ACC112 (cell line): ENCODE results near the gene BBLN.
"Not testable (repeated sequence)": the region's sequence is repeated elsewhere in the genome, so short reads cannot be mapped to it uniquely, and the experiment has no call there.

Source experiments
- H2AFZ ChIP-seq: fragments of 200-600 bp; sonication (generic); one replicate; pipeline ENCODE4 v1.6.0; 2017; ENCODE audit warnings: antibody characterized with exemption, low read length; ENCODE audit not compliant: unreplicated experiment
- H3K27ac ChIP-seq: fragments of 200-600 bp; sonication (generic); 2 replicates; pipeline ENCODE4 v1.5.1; 2014; ENCODE audit warnings: low read depth, mild to moderate bottlenecking, antibody characterized with exemption, low read length, moderate library complexity
- H3K27me3 ChIP-seq: fragments of 200-600 bp; sonication (generic); 2 replicates; pipeline ENCODE4 v1.6.1; 2014; ENCODE audit warnings: mild to moderate bottlenecking, antibody characterized with exemption, low read length, moderate library complexity, mixed read lengths; ENCODE audit not compliant: insufficient read depth
- H3K36me3 ChIP-seq: fragments of 200-600 bp; sonication (generic); 2 replicates; pipeline ENCODE4 v1.6.1; 2016; ENCODE audit warnings: mild to moderate bottlenecking, antibody characterized with exemption, low read length, moderate library complexity, mixed read lengths; ENCODE audit not compliant: insufficient read depth
- H3K4me1 ChIP-seq: fragments of 200-600 bp; sonication (generic); one replicate; pipeline ENCODE4 v1.6.1; 2016; ENCODE audit warnings: low read length, mixed read lengths; ENCODE audit not compliant: insufficient read depth, unreplicated experiment, control insufficient read depth
- H3K4me3 ChIP-seq: fragments of 200-600 bp; sonication (generic); 2 replicates; pipeline ENCODE4 v1.5.1; 2014; ENCODE audit warnings: mild to moderate bottlenecking, low read depth, low read length
- H3K79me2 ChIP-seq: fragments of 200-600 bp; sonication (generic); one replicate; pipeline ENCODE4 v1.6.0; 2016; ENCODE audit warnings: low read length; ENCODE audit not compliant: control insufficient read depth, unreplicated experiment, insufficient read depth

Gene BBLN

DNA sequence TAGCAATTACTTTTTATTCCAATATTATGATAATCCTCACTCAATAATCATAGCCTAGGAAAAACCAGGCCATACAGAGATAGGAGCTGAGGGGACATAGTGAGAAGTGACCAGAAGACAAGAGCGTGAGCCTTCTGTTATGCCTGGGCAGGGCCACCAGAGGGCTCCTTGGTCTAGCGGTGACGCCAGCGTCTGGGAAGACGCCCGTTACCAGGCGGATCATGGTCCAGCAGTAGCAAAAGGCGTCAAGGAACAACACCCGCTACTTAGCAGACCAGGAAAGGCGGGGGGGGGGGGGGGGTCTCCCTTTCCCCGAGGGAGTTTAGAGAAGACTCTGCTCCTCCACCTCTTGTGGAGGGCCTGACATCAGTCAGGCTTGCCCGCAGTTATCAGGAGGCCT, 21.4 kb downstream of the BBLN start:
- H2AFZ ChIP-seq, H3K27me3 ChIP-seq, H3K27ac ChIP-seq, H3K4me3 ChIP-seq, H3K4me1 ChIP-seq, H3K79me2 ChIP-seq: not testable (repeated sequence)
- peaks cover 36% of the 10 kb centered on the region for H3K36me3 ChIP-seq

- H3K4me1 ChIP-seq, result no peaks in the 10 kb centered on the region
- peaks cover 39% of the 10 kb centered on the region for H3K36me3 ChIP-seq
- H3K27ac ChIP-seq, result no peak overlapping the region
These were observed 23.0 kb downstream of the BBLN start for GRCh38 chr9:128182893-128183588.

GRCh38 chr9:128185979-128186965, 26.2 kb downstream of the BBLN start:
- peaks cover 12% of the 10 kb centered on the region; the same call in 1 of the 2 replicates for H3K36me3 ChIP-seq
- H3K4me1 ChIP-seq, result peaks cover 6% of the 10 kb centered on the region
- H3K79me2 ChIP-seq, result peaks cover 11% of the 10 kb centered on the region
- no peaks in the 10 kb centered on the region for H3K27me3 ChIP-seq
- no peak overlapping the region for H3K4me3 ChIP-seq
- no peak overlapping the region for H2AFZ ChIP-seq
- H3K27ac ChIP-seq, result no peak overlapping the region

More at GRCh38 chr9:128182893-128183588, 23.0 kb downstream of the BBLN start:
- Histone ChIP-seq H3K27me3 (no peaks in the 10 kb centered on the region), H3K4me3 (no peak overlapping the region), H2AFZ (no peak overlapping the region), H3K79me2 (no peaks in the 10 kb centered on the region)

DNA sequence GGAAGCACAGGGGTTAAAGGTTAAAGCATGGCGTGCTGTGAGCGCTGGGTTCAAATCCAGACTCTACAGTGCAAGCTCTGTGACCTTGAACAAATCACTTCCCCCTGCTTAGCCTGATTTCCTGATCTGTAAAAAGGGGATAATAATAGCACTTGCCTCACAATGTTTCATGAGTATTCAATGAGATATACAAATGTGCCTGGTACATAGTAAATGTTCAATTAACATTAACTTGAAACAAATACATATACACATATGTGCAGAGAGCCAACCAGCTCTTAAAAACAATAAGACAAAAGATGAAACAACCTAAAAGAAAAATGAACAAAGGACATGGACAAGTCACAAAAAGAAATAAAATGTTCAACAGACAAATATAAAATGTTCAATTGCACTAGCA, 27.3 kb downstream of the BBLN start:
- Histone ChIP-seq H3K36me3 (peaks cover 12% of the 10 kb centered on the region; the same call in 1 of the 2 replicates), H3K27ac (no peak overlapping the region), H3K27me3 (no peaks in the 10 kb centered on the region), H3K4me3 (no peak overlapping the region), H3K79me2 (peaks cover 11% of the 10 kb centered on the region), H3K4me1 (peaks cover 6% of the 10 kb centered on the region), H2AFZ (no peak overlapping the region)

DNA sequence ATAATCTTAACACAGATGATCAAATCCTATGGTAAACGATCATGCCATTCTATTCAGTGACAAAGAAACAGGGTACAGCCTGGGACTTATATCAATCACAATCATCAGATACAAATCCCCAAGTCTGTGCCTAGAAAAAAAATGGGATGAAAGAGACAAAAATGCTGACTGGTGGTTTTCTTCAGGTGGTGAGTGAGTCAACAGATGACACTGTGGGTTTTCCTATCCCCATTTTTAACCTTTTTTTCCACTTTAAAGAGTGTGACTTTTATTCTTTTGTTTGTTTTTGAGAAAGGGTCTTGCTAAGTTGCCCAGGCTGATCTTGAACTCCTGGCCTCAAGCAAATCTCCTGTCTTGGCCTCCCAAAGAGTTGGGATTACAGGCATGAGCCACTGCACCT, 28.1 kb downstream of the BBLN start:
- H2AFZ ChIP-seq, result no peak overlapping the region
- no peak overlapping the region for H3K4me3 ChIP-seq
- H3K36me3 ChIP-seq, result peaks cover 12% of the 10 kb centered on the region; the same call in 1 of the 2 replicates
- no peaks in the 10 kb centered on the region for H3K27me3 ChIP-seq
- peaks cover 11% of the 10 kb centered on the region for H3K79me2 ChIP-seq
- no peak overlapping the region for H3K27ac ChIP-seq
- peaks cover 8% of the 10 kb centered on the region for H3K4me1 ChIP-seq

- peaks cover 11% of the 10 kb centered on the region for H3K79me2 ChIP-seq
- peak overlapping the region; percentile 94 for H3K4me3 ChIP-seq
- no peak overlapping the region for H2AFZ ChIP-seq
- H3K27ac ChIP-seq, result no peak overlapping the region
- H3K36me3 ChIP-seq, result peaks cover 12% of the 10 kb centered on the region; the same call in 1 of the 2 replicates
- H3K4me1 ChIP-seq, result peaks cover 10% of the 10 kb centered on the region
- H3K27me3 ChIP-seq, result no peaks in the 10 kb centered on the region
These were observed 29.9 kb downstream of the BBLN start for GRCh38 chr9:128190013-128190412.

DNA sequence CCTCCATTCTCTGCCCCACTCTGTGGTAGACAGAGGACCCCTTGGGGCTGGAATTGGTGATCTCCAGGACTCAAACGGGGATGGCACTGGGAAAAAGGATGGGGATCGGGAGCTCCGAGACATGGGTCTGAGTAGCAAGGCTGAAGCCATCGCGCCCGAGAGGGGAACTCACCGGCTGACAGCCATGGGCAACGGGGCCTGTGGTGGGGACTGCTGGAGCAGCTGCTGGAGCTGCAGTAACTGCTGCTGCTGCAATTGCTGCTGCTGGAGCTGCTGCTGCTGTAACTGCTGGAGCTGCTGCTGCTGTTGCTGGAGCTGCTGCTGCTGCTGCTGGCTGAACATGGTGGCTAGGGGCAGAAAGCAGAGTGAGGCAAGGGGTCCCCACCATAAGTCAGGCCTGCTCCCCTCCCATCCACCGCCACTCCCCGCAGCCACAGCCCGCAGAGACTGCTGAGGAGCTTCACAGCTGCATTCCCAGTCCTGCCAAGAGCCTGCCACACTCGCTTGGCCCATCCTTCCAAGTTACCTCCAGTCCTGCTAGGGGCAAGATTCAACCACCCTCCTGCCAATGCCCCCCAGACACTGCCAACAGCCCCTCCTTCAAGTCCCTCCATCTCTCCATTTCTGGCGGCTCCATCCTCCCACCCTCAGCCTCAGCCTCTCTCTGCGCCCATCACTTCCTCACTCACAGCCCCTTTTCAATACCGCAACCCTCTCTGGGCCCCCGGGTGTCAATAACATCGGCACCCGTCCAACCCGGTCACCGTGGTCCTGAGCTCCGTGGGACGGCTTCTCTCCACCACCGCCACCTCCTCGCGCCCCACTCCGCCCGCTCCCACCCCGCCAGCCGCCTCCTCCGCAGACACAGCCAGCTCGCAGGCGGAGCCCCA, 30.7 kb downstream of the BBLN start:
- peak overlapping the region; percentile 94 for H3K4me3 ChIP-seq
- H3K27ac ChIP-seq, result no peak overlapping the region
- peaks cover 10% of the 10 kb centered on the region for H3K4me1 ChIP-seq
- H3K27me3 ChIP-seq, result no peaks in the 10 kb centered on the region
- peak overlapping the region; percentile 91 for H2AFZ ChIP-seq
- peaks cover 10% of the 10 kb centered on the region; the same call in 1 of the 2 replicates for H3K36me3 ChIP-seq
- H3K79me2 ChIP-seq, result peaks cover 11% of the 10 kb centered on the region

GRCh38 chr9:128191406-128192046, 31.5 kb downstream of the BBLN start, which contains the start of gene CIZ1:
CIZ1 (minus strand) TSS chr9:128191572; CDS start chr9:128190857, 715 bp downstream.
- peaks cover 11% of the 10 kb centered on the region for H3K79me2 ChIP-seq
- peak within 1 kb of the TSS; percentile 96 for H2AFZ ChIP-seq
- H3K36me3 ChIP-seq, result peaks cover 8% of the 10 kb centered on the region; the same call in 1 of the 2 replicates
- peaks cover 10% of the 10 kb centered on the region for H3K4me1 ChIP-seq
- H3K27ac ChIP-seq, result peak within 1 kb of the TSS; percentile 45
- H3K27me3 ChIP-seq, result no peaks in the 10 kb centered on the region
- peak within 1 kb of the TSS; percentile 94 for H3K4me3 ChIP-seq

DNA sequence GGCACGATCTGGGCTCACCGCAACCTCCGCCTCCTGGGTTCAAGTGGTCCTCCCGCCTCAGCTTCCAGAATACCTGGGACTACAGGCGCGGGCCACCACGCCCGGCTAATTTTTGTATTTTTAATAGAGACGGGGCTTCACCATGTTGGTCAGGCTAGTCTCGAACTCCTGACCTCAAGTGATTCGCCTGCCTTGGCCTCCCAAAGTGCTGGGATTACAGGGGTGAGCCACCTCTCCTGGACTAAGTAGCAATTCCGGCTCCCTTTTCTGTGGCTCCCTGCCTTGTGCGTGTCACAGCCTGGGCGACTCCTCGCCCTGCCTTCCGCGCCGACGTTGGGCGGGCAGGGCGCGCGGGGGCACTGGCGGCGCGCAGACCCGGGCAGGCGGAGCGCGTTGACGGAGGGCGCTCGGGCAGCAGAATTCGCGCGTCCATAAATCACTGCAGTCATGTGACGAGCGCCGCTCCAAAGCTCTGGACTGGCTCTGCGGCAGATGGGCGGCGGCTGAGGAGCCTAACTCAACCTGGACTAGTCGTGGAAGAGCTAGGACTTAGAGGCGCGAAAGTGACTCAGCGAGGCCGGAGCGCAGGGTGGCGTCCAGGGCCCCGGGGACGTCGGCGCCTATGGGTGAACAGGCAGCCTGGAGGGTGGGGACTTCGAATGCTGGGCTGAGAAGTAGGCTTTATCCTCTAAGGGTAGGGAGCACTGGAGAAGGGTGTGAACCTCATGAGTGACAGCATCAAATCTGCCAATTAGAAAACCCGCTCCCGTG, 32.7 kb downstream of the BBLN start:
- H2AFZ ChIP-seq, result peak overlapping the region; percentile 57
- peak overlapping the region; percentile 94 for H3K4me3 ChIP-seq
- H3K36me3 ChIP-seq, result 0 out of 2 replicates have a peak, but pooled peaks cover 3% of the 10 kb centered on the region
- H3K27me3 ChIP-seq, result no peaks in the 10 kb centered on the region
- peaks cover 11% of the 10 kb centered on the region for H3K79me2 ChIP-seq
- H3K27ac ChIP-seq, result peak overlapping the region; percentile 56
- peaks cover 10% of the 10 kb centered on the region for H3K4me1 ChIP-seq
